Adipose tissue (tissue), 3 donors: ENCODE results near the gene CYP2C9. TPM values are rescaled to one million over a fixed set of nuclear protein-coding genes. Genes with fewer than 3 reads are reported as not detected.
"Not testable (repeated sequence)": the region's sequence is repeated elsewhere in the genome, so short reads cannot be mapped to it uniquely, and the experiment has no call there.

ENCODE experiments used
- H3K27ac ChIP-seq: one replicate; pipeline ENCODE4 v1.5.1; 2013; ENCODE audit warnings: low read depth, low read length
- WGBS, 3 donors: extraction: QIAGEN DNeasy Blood & Tissue Kit; methylation state at CpG; one replicate each; pipeline ENCODE4 v1.1.7; 2013; 5-methylcytosine and 5-hydroxymethylcytosine counted together
- polyA plus RNA-seq, 3 donors: library from polyadenylated mRNA; stranded (reverse); fragments of 200-250 nt; gene quantifications; one replicate each; pipeline ENCODE4 v1.2.3, GENCODE V29; 2013
- donor health status: healthy with polysubstance abuse.
- donor health status: Bipolar disorder and iron deficiency.
- donor health status: healthy.

Gene CYP2C9
- 1 to 10 TPM in 1 of 3 donors, under 1 TPM in 1, not detected in 1; 0.10 to 1.7 TPM for polyA plus RNA-seq

DNA sequence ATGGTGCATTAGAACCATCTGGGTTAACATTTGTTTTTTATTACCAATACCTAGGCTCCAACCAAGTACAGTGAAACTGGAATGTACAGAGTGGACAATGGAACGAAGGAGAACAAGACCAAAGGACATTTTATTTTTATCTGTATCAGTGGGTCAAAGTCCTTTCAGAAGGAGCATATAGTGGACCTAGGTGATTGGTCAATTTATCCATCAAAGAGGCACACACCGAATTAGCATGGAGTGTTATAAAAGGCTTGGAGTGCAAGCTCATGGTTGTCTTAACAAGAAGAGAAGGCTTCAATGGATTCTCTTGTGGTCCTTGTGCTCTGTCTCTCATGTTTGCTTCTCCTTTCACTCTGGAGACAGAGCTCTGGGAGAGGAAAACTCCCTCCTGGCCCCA, at the start of gene CYP2C9:
CYP2C9 (plus strand) TSS at position 276 of the 400 bp plus-strand sequence; CDS start at position 301, 25 bp downstream.
- 68 to 77% (median 75%) methylated on average over 2 of the region's 2 CpGs for WGBS, 3 donors
- no peak within 1 kb of the TSS for H3K27ac ChIP-seq

DNA sequence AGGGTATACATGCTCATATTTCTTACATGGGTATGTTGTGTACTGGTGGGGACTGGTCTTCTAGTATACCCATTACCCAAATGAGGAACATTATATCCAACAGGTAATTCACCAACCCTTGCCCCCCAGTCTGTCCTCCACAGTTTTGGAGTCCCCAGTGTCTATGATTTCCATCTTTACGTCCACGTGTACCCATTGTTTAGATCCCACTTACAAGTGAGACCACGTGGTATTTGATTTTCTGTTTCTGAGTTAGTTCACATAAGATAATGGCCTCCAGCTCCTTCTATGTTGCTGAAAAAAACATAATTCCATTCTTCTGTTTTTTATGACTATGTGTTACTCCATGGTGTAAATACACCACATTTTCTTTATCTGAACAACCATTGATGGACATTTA, 49.3 kb upstream of the CYP2C9 start:
- no peak overlapping the region for H3K27ac ChIP-seq
- WGBS, 3 donors: 65 to 77% (median 70%) methylated on average over 3 of the region's 3 CpGs

DNA sequence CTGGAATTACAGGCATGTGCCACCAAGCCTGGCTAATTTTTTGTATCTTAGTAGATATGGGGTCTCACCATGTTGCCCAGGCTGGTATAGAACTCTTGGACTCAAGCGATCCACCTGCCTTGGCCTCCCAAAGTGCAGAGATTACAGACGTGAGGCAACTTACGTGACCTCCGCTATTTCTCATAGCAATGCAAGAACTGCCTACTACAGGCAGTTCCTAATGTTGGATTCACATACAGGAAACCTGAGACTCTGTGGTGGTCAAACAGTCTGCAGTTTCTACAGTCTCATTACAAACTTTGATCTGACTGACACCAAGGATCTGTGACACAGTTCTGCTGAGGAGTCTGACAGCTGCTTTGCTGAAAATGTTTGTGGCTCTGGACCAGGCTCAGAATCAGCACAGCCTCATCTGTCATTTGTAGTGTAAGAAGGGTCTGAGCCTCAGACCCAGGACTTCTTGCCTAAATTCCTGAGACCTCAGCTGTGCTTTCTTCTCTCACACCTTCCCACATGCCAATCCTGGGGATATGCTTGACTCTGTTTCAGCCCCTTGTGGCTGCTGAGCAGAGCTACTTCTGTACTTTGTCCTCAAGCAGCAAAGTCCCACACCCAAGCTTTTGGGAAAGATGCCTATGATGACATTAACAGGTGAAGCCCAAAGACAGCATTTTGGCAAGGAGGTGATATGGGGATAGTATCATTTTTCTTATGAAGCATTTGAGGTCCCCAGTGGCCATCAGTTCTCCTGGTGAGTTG, 48.0 kb upstream of the CYP2C9 start:
- WGBS, 3 donors: 83 to 94% (median 91%) methylated on average over 4 of the region's 4 CpGs
- H3K27ac ChIP-seq: no peak overlapping the region

DNA sequence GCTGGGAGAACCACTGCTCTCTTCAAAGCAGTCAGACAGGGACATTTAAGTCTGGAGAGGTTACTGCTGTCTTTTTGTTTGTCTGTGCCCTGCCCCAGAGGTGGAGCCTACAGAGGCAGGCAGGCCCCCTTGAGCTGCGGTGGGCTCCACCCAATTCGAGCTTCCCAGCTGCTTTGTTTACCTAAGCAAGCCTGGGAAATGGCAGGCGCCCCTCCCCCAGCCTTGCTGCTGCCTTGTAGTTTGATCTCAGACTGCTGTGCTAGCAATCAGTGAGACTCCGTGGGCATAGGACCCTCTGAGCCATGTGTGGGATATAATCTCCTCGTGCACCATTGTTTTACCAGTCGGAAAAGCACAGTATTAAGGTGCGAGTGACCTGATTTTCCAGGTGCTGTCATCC, 40.0 kb upstream of the CYP2C9 start:
- not testable (repeated sequence) for H3K27ac ChIP-seq
- 68 to 77% (median 70%) methylated on average over 7 of the region's 7 CpGs for WGBS, 3 donors

DNA sequence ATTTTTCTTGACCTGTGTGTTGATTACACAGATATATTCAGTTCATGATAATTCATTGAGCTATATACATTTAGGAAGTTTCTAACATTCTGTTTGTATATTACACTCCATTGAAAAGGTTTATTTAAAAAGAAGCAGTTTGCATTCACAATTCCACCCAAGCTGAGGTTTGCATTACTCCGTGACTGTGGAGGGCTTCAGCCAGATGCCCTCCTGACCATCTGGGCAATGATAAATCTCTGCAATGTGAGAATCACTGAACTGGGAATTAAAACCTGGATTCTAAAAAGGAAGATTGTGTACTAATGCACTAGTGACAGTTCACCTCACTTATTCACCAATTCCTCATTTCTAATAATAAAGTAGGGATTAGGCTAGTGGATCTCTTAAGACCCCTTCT, 36.4 kb upstream of the CYP2C9 start:
- no peak overlapping the region for H3K27ac ChIP-seq
- 72 to 77% (median 76%) methylated on average over 1 of the region's 1 CpG for WGBS, 3 donors

DNA sequence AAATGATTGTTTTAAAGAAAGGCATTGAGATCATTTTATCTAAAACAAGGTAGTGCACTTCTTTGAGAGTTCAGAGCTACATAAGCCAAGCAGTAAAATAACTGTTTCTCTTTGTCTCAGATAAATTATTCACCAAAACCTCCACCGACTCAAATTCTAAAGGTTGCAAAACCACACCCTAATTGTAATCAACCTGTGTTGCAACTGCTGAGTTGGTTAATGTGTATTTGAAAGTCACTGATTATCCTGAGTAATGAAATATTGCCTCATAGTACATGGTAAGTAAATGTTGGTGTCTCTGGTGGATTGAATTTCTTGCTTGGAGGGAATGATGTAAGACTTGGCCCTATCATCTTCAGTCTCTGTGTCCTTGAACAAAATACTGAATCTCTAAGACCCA, 35.9 kb upstream of the CYP2C9 start:
- H3K27ac ChIP-seq: no peak overlapping the region
- 0% methylated on average over 1 of the region's 1 CpG for WGBS, 3 donors

DNA sequence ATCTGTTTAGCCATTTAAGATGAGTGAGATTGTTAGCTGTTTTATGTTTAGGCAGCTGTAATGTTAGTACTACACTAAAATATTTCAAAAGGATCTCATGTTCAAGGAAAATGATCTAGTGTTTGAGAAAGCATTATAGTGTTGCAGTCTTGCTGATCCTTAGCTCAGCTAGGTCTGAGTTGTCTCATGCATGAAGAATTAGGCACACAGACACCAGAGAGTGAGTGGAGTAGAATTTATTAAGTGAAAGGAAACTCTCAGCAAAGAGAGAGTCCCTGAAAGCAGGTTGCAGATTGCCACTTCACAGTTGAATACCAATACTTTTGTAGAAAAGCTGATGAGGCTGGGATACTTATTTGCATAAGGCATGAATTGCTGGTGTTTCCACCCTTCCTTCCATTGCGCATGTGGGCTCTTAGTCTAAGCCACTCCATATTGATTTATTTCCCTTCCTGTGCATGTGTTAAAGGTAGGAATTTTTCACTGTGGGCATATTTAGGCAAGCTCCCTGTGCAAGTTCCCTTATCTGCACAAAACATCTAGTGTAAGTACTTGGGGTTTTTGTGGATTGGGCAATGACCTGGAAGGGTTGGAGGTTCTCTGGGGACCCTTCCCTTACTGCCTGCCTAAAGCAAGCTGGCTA, 33.8 kb upstream of the CYP2C9 start:
- 24 to 69% (median 63%) methylated on average over 1 of the region's 1 CpG for WGBS, 3 donors
- H3K27ac ChIP-seq: not testable (repeated sequence)

DNA sequence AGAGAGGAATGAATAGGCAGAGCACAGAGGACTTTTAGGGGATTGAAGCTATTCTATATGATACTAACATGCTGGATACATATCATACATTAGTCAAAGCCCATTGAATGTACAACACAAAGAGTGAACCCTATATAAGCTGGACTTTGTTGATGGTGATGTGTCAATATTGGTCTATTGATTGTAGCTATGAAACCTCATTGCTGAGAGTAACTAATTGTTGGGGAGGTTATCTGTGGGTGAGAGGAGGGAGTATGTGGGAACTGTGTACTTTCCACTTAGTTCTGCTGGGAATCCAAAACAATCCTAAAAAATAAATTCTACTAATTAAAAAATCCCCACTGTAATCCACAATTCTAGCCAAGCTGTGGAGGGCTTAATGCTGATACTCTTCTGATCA, 22.0 kb upstream of the CYP2C9 start:
- no peak overlapping the region for H3K27ac ChIP-seq

DNA sequence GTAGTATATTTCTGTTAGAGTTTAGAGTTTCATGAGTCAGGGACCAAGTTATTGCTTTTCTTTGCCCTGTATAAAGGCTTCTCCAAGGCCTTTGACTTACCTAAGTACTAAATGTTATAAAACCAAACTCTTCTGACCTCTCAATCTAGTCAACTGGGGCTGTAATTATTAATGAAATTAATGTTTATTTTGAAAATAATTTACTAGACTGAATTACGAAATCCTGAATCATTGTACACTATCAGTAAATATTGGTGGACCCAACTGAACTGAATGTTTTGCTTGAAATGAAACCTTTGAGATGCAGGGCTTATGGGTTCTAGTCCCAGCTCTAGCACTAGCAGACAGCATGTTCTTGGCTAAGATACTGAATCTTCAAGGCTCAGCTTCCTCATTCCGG, 1.7 kb upstream of the CYP2C9 start:
- H3K27ac ChIP-seq: no peak overlapping the region
- WGBS, 3 donors: 57 to 80% (median 69%) methylated on average over 2 of the region's 2 CpGs

DNA sequence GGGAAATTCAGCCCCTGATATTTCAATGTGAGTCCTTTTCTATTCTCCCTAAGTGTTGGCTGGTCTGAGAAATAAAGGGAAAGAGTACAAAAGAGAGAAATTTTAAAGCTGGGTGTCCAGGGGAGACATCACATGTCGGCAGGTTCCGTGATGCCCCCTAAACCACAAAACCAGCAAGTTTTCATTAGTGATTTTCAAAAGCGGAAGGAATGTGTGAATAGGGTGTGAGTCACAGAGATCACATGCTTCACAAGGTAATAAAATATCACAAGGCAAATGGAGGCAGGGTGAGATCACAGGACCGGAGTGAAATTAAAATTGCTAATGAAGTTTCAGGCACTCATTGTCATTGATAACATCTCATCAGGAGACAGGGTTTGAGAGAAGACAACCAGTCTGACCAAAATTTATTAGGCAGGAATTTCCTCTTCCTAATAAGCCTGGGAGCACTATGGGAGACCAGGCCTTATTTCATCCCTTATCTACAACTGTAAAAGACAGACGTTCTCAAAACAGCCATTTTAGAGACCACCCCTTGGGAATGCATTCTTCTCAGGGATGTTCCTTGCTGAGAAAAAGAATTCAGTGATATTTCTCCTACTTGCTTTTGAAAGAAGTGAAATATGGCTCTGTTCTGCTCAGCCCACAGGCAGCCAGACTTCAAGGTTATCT, 5.1 kb downstream of the CYP2C9 start:
- H3K27ac ChIP-seq: not testable (repeated sequence)
- 83 to 90% (median 88%) methylated on average over 5 of the region's 5 CpGs for WGBS, 3 donors

- 87 to 94% (median 89%) methylated on average over 4 of the region's 4 CpGs for WGBS, 3 donors
These were observed 7.7 kb downstream of the CYP2C9 start for GRCh38 chr10:94946181-94946580.

GRCh38 chr10:94963901-94964300, 25.4 kb downstream of the CYP2C9 start:
- no peak overlapping the region for H3K27ac ChIP-seq
- WGBS, 3 donors: 0 to 7% (median 4%) methylated on average over 1 of the region's 1 CpG

More at GRCh38 chr10:94946181-94946580, 7.7 kb downstream of the CYP2C9 start:
- not testable (repeated sequence) for H3K27ac ChIP-seq

DNA sequence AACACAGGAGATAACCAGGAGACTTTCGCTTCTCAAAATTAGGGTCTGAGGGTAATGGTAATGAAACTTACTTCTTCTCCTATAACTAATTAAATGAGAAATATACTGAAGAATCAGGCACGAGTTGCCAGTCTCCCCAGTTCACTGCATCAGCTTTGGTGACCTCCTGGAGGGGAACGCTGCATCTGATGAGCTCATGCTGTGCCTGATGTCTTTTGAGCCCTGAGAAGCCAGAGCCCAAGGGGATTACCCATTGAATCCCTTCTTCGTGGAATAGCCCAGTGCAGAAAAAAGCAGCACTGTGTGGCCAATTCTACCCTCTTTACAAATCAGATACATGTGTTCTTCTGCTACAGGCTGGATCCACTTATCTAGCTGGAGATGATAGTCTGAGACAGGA, 45.1 kb downstream of the CYP2C9 start:
- WGBS, 3 donors: 51 to 63% (median 62%) methylated on average over 4 of the region's 4 CpGs
- H3K27ac ChIP-seq: no peak overlapping the region

GRCh38 chr10:94989192-94989591, 50.7 kb downstream of the CYP2C9 start:
- H3K27ac ChIP-seq: no peak overlapping the region

DNA sequence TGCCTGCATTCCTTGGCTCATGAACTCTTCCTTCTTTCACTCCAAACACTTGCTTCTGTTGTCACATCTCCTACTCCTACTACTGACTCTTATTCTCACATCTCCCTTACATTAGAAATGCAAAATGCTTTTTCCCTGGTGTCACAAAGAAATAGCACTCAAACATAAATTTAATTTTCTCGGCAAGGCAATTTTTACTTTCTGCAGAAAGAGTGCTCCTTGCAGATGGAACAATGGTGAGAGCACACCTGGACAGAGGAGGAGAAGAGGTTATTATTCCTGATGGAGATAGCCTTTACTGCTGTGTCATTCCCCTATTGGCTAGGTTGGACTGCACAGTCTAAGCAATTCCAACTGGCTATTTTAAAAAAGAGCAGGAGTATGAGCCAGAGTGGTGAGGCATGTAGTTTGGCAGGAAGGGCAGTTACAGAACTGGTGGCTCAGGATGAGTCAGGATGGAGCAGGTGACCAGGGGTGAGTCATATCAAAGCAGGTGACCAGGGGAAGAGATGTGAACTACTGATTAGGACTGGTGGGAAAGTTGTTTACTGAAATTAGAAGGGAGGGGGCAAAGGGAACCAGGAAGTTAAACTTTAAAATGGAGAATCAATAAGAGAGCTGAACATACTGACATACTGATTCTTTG, 52.9 kb downstream of the CYP2C9 start:
- 92 to 97% (median 95%) methylated on average over 1 of the region's 1 CpG for WGBS, 3 donors
- H3K27ac ChIP-seq: no peak overlapping the region

GRCh38 chr10:94992811-94993210, 54.4 kb downstream of the CYP2C9 start:
- 69 to 88% (median 80%) methylated on average over 4 of the region's 4 CpGs for WGBS, 3 donors
- H3K27ac ChIP-seq: no peak overlapping the region

- WGBS, 3 donors: 57 to 63% (median 62%) methylated on average over 6 of the region's 6 CpGs
- H3K27ac ChIP-seq: no peak overlapping the region
These were observed 59.3 kb downstream of the CYP2C9 start for GRCh38 chr10:94997741-94998174.

DNA sequence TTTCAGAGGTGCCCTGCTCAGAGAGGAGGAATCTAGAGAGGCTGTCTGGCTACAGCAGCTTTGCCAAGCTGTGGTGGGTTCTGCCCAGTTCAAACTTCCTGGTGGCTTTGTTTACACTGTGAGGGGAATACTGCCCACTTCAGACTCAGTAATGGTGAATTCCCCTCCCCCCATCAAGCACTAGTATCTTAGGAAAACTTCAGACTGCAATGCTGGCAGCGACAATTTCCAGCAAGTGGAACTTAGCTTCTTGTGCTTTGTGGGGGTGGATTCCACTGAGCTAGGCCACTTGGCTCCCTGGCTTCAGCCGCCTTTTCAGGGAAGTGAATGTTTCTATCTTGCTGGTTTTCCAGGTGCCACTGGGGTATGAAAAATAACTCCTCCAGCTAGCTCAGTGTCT, 88.0 kb downstream of the CYP2C9 start:
- no peak overlapping the region for H3K27ac ChIP-seq
- 87 to 93% (median 87%) methylated on average over 2 of the region's 2 CpGs for WGBS, 3 donors

DNA sequence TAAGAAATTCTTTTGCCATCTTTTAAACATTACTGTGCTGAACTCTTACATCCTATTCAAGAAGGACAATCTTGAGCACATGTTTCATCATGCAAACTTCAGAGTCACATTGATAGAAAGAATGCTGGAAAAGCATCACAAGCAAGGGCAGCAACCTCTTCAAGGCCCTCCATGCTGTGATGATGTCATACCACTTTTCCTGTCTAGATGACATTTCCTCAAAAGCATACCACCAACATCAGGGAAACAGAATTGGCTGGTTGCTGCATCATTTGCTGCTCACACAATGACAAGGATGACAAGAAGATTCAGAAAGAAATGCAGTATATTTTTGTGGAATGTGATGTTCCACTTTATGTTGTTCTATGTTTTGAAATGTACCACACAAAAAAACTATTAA, 93.2 kb downstream of the CYP2C9 start:
- H3K27ac ChIP-seq: no peak overlapping the region
